ENCODE measurements around the gene ANKS3.

The ANKS3 gene

DNA sequence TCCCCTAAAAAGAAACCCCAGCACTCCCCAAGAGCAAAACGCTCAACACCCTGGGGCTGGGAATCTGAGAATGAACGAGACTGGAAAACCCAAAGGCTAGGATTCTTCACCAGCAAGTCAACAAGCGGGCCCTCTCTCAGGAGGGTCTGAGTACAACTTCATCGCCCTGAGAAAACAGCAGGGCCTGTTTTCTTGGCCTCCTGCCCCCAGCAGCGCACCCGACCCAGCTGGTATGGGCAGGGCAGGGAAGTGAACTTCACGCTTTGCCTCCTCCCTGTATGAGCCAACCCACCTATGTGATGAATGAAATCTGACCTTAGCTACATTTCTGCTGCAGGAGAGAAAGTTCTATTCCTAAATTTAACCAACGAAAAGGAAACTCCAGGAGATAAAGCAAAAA is 29.6 kb downstream of the ANKS3 start:
- H3K36me3 ChIP-seq (ENCODE audit: control insufficient read depth in 1 of 2, insufficient read depth in 2 of 2, low read length in 2 of 2) = peaks cover 14 to 70% of the 10 kb centered on the region in 2 donors
- no peaks in the 10 kb centered on the region for H3K9me3 ChIP-seq (ENCODE audit: control insufficient read depth in 1 of 2, low read length in 2 of 2)
- no peak overlapping the region for H3K27ac ChIP-seq (ENCODE audit: low read depth, low read length)
- no peak overlapping the region for H3K4me3 ChIP-seq (ENCODE audit: low read depth in 1 of 2, low read length in 2 of 2)
- H3K9ac ChIP-seq (ENCODE audit: low read depth in 1 of 2, low read length in 2 of 2) = no peak overlapping the region
- no peaks in the 10 kb centered on the region for H3K27me3 ChIP-seq (ENCODE audit: control insufficient read depth in 1 of 2, insufficient read depth in 2 of 2, low read length in 2 of 2)
- no peaks in the 10 kb centered on the region for H3K4me1 ChIP-seq (ENCODE audit: control insufficient read depth in 1 of 2, insufficient read depth in 2 of 2, low read length in 2 of 2)

DNA sequence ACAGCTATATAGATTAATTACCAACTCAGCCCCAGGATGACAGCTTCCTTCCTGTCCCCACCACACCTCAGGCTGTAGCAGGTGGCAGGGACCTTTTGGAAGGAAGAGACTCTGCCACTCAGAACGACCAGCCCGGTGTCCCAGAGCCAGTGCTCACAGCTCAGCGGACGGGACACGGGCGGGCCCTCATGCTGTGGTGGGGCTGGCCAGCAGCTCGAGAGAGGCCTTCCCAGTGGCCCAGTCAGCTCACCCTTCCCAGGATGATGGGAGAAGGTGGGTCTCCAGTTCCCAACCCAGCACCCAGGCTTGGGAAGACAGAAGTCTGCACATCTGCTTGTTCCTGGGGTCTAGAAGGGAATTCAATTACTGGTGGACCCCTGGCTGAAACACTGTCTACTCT is 30.2 kb downstream of the ANKS3 start:
- Histone ChIP-seq H3K9me3 (ENCODE audit: control insufficient read depth in 1 of 2, low read length in 2 of 2) (no peaks in the 10 kb centered on the region), H3K27ac (ENCODE audit: low read depth, low read length) (no peak overlapping the region), H3K9ac (ENCODE audit: low read depth in 1 of 2, low read length in 2 of 2) (no peak overlapping the region), H3K4me3 (ENCODE audit: low read depth in 1 of 2, low read length in 2 of 2) (no peak overlapping the region), H3K27me3 (ENCODE audit: control insufficient read depth in 1 of 2, insufficient read depth in 2 of 2, low read length in 2 of 2) (no peaks in the 10 kb centered on the region), H3K4me1 (ENCODE audit: control insufficient read depth in 1 of 2, insufficient read depth in 2 of 2, low read length in 2 of 2) (no peaks in the 10 kb centered on the region), H3K36me3 (ENCODE audit: control insufficient read depth in 1 of 2, insufficient read depth in 2 of 2, low read length in 2 of 2) (peaks cover 14 to 73% of the 10 kb centered on the region in 2 donors)

DNA sequence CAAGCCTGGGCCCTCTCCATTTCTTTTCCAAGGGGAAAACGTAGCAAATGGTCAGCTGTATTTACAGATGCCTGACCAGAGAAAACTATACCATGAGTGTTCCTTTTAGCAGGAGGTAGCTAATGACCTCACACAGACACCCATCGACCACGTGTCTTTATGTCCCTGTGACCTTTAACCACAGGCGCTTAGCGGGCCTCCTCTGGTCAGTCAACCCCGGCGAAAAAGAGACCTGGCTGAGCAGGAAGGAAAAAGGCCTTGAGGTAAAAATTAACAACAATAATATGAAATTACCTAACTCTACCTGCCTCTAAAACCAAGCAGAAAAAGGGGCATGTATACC is 31.6 kb downstream of the ANKS3 start:
- peaks cover 14 to 83% of the 10 kb centered on the region in 2 donors for H3K36me3 ChIP-seq (ENCODE audit: control insufficient read depth in 1 of 2, insufficient read depth in 2 of 2, low read length in 2 of 2)
- H3K27me3 ChIP-seq (ENCODE audit: control insufficient read depth in 1 of 2, insufficient read depth in 2 of 2, low read length in 2 of 2) = no peaks in the 10 kb centered on the region
- no peaks in the 10 kb centered on the region for H3K9me3 ChIP-seq (ENCODE audit: control insufficient read depth in 1 of 2, low read length in 2 of 2)
- no peak overlapping the region for H3K27ac ChIP-seq (ENCODE audit: low read depth, low read length)
- H3K4me3 ChIP-seq (ENCODE audit: low read depth in 1 of 2, low read length in 2 of 2) = no peak overlapping the region
- no peaks in the 10 kb centered on the region for H3K4me1 ChIP-seq (ENCODE audit: control insufficient read depth in 1 of 2, insufficient read depth in 2 of 2, low read length in 2 of 2)
- no peak overlapping the region for H3K9ac ChIP-seq (ENCODE audit: low read depth in 1 of 2, low read length in 2 of 2)

DNA sequence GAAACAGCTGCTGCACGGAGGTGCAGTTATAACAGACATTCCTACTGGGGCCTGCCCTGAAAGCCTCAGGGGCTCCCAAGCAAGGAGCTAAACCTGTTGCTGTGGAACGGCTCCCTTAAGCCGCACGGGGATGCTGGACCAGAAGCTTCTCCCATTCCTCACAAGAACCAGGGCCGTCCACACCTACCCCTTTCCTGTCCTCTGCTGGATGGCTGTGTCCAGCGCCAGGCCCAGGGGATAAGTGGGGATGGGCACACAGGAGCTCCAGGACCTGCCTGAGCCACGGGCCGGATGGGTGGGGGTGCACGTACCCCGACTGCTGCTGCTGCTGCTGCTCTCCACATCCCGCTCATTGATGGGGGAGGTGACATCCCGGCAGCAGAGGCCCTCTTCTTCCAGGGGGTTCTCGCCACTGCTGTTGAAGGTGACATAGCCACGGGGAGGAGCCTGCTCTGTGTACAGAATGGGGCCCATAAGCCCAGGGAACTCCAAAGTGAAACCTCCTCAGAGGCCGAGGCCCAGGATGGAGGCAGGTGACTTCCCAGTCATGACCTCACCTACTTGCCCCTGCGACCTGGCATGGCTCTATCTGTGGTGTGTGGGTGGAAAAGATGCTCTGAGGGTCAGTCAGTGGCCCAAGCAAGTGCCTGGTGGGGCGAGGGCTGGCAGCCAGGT is 32.1 kb downstream of the ANKS3 start:
- Histone ChIP-seq H3K9me3 (ENCODE audit: control insufficient read depth in 1 of 2, low read length in 2 of 2) (no peaks in the 10 kb centered on the region), H3K4me3 (ENCODE audit: low read depth in 1 of 2, low read length in 2 of 2) (no peak overlapping the region), H3K36me3 (ENCODE audit: control insufficient read depth in 1 of 2, insufficient read depth in 2 of 2, low read length in 2 of 2) (peaks cover 14 to 83% of the 10 kb centered on the region in 2 donors), H3K4me1 (ENCODE audit: control insufficient read depth in 1 of 2, insufficient read depth in 2 of 2, low read length in 2 of 2) (no peaks in the 10 kb centered on the region), H3K27me3 (ENCODE audit: control insufficient read depth in 1 of 2, insufficient read depth in 2 of 2, low read length in 2 of 2) (no peaks in the 10 kb centered on the region), H3K27ac (ENCODE audit: low read depth, low read length) (no peak overlapping the region), H3K9ac (ENCODE audit: low read depth in 1 of 2, low read length in 2 of 2) (no peak overlapping the region)

DNA sequence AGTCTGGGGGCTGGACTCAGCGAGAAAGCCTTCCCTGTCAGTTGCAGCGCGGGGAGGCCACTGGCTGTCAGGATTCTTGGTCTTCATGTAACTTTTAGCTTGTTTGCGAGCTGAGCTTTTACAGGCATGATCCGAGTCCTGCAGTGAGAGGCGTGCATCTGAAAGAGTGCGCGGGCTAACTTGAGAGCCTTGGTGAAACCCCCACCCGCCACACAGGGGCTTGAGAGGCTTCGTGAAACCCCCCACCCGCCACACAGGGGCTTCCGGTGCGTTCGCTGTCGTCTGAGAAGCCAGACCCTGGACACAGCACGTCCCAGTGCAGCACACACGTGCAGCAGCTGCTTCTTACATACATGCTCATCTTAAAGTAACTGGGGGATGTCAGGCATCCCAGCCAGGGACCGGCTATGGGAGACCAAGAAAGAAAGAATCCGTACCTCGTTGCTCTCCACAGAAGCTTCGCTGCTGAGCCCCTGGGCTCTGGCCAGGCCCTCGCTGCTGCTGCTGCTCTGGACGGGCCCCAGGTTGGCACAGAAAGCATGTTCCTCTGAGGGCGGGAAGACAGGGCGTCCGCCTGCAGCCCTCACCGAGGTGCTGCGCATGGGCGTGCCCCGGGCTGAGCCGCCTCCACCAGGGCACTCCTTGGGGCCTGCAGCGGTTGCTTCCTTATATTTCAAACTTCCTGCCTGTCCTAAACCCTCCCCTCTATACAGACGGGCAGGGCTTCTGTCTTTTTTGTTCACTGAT is 32.9 kb downstream of the ANKS3 start:
- no peak overlapping the region for H3K27ac ChIP-seq (ENCODE audit: low read depth, low read length)
- peaks cover 14 to 85% of the 10 kb centered on the region in 2 donors for H3K36me3 ChIP-seq (ENCODE audit: control insufficient read depth in 1 of 2, insufficient read depth in 2 of 2, low read length in 2 of 2)
- no peak overlapping the region for H3K4me3 ChIP-seq (ENCODE audit: low read depth in 1 of 2, low read length in 2 of 2)
- H3K27me3 ChIP-seq (ENCODE audit: control insufficient read depth in 1 of 2, insufficient read depth in 2 of 2, low read length in 2 of 2) = no peaks in the 10 kb centered on the region
- no peak overlapping the region for H3K9ac ChIP-seq (ENCODE audit: low read depth in 1 of 2, low read length in 2 of 2)
- no peaks in the 10 kb centered on the region for H3K4me1 ChIP-seq (ENCODE audit: control insufficient read depth in 1 of 2, insufficient read depth in 2 of 2, low read length in 2 of 2)
- H3K9me3 ChIP-seq (ENCODE audit: control insufficient read depth in 1 of 2, low read length in 2 of 2) = no peaks in the 10 kb centered on the region

DNA sequence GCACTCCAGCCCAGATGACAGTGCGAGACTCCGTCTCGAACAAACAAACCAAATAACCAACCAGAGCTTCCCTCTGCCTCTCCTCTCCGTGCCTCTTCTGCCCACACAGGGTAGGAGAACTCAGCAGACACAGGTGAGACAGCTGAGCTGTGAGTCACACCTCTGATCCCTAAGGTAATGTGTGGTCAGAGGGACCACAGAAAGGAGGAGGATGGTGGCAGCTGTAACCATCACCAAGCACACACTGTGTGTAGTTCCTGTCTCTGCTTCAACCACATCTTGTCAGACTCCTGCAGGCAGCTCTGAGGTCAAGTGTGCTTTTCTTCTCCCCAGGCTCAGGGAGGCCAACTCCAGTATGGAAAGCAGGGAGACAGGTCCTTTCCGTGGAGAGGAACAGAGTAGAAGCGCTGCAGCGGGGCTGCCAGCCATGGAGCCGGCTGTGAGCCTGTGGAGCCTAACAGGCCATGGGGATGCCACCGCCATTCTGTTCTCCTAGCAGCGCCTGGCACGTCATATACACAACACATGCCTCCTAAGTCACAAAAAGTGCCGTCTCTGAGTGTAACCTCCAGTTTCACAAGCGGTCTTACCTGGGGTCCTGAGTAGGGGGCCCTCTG is 33.6 kb downstream of the ANKS3 start:
- Histone ChIP-seq H3K27me3 (ENCODE audit: control insufficient read depth in 1 of 2, insufficient read depth in 2 of 2, low read length in 2 of 2) (no peaks in the 10 kb centered on the region), H3K4me1 (ENCODE audit: control insufficient read depth in 1 of 2, insufficient read depth in 2 of 2, low read length in 2 of 2) (peaks cover 0 to 5% of the 10 kb centered on the region in 2 donors), H3K36me3 (ENCODE audit: control insufficient read depth in 1 of 2, insufficient read depth in 2 of 2, low read length in 2 of 2) (peaks cover 21 to 92% of the 10 kb centered on the region in 2 donors)

DNA sequence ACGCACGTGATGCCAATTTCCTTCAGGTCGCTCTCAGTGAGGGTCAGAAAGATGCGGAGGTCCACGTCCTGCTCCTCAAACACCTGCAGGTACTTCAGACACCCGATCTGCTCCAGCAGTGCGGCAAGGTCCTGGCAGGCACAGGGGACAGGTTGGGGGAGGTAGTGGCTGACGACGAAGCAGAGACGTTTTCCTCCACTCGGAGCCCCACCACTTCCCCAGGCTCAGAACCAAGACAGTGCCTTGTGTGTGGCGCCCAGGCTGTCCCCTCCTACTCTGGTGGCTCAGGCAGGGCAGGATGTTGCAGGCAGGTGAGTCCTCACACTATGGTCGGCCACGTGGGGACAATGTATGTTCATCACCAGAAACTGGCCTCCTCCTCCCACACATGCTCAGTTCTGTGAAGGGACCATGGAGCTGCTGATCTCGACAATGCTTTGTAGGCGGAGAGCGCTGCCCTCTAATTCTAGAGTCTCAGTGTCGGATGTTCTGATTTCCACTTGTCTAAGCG is 35.0 kb downstream of the ANKS3 start:
- Histone ChIP-seq H3K4me1 (ENCODE audit: control insufficient read depth in 1 of 2, insufficient read depth in 2 of 2, low read length in 2 of 2) (peaks cover 6 to 16% of the 10 kb centered on the region in 2 donors), H3K4me3 (ENCODE audit: low read depth in 1 of 2, low read length in 2 of 2) (no peak overlapping the region), H3K36me3 (ENCODE audit: control insufficient read depth in 1 of 2, insufficient read depth in 2 of 2, low read length in 2 of 2) (peaks cover 25 to 86% of the 10 kb centered on the region in 2 donors), H3K9me3 (ENCODE audit: control insufficient read depth in 1 of 2, low read length in 2 of 2) (no peaks in the 10 kb centered on the region), H3K9ac (ENCODE audit: low read depth in 1 of 2, low read length in 2 of 2) (no peak overlapping the region), H3K27ac (ENCODE audit: low read depth, low read length) (no peak overlapping the region), H3K27me3 (ENCODE audit: control insufficient read depth in 1 of 2, insufficient read depth in 2 of 2, low read length in 2 of 2) (no peaks in the 10 kb centered on the region)

More for the DNA sequence above, 33.6 kb downstream of the ANKS3 start:
- no peaks in the 10 kb centered on the region for H3K9me3 ChIP-seq (ENCODE audit: control insufficient read depth in 1 of 2, low read length in 2 of 2)
- H3K9ac ChIP-seq (ENCODE audit: low read depth in 1 of 2, low read length in 2 of 2) = no peak overlapping the region
- H3K27ac ChIP-seq (ENCODE audit: low read depth, low read length) = no peak overlapping the region
- H3K4me3 ChIP-seq (ENCODE audit: low read depth in 1 of 2, low read length in 2 of 2) = no peak overlapping the region

DNA sequence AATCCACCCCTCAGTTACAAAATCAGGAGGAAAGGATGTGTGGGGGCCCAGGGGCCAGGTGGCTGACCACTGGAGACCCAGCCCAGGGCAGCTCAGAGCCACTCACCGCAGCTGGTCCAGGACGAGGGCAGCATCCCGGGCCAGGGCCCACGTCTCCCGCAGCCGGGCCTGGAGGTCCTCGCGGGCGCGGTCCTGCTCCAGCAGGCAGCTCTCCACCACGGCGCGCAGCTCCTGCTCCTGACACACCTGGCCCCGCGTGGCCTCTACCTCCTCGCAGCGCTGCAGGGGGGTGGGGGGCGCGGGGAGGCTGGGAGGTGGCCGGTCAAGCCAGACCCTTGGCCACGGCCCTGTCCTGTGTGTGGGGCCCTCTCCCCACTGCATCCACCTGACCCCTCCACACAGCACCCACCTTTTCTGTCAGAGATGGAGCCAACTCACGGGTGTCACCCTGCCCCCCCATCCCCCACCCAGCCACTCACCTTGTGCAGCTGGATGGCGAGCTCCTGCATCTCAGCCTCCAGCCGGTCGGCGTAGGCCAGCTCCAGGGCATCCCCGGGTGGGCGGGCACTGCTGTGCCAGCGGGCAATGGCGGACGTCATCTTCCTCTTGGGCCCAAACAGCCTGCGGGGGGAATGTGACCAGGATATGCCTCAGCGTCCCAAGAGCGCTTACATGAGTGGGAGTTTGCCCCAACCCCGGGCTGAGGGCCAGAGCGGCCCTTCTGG is 35.6 kb downstream of the ANKS3 start:
- peaks cover 25 to 80% of the 10 kb centered on the region in 2 donors for H3K36me3 ChIP-seq (ENCODE audit: control insufficient read depth in 1 of 2, insufficient read depth in 2 of 2, low read length in 2 of 2)
- H3K27me3 ChIP-seq (ENCODE audit: control insufficient read depth in 1 of 2, insufficient read depth in 2 of 2, low read length in 2 of 2) = no peaks in the 10 kb centered on the region
- H3K9me3 ChIP-seq (ENCODE audit: control insufficient read depth in 1 of 2, low read length in 2 of 2) = no peaks in the 10 kb centered on the region
- no peak overlapping the region for H3K4me3 ChIP-seq (ENCODE audit: low read depth in 1 of 2, low read length in 2 of 2)
- H3K9ac ChIP-seq (ENCODE audit: low read depth in 1 of 2, low read length in 2 of 2) = no peak overlapping the region
- H3K4me1 ChIP-seq (ENCODE audit: control insufficient read depth in 1 of 2, insufficient read depth in 2 of 2, low read length in 2 of 2) = peaks cover 6 to 16% of the 10 kb centered on the region in 2 donors
- H3K27ac ChIP-seq (ENCODE audit: low read depth, low read length) = no peak overlapping the region

DNA sequence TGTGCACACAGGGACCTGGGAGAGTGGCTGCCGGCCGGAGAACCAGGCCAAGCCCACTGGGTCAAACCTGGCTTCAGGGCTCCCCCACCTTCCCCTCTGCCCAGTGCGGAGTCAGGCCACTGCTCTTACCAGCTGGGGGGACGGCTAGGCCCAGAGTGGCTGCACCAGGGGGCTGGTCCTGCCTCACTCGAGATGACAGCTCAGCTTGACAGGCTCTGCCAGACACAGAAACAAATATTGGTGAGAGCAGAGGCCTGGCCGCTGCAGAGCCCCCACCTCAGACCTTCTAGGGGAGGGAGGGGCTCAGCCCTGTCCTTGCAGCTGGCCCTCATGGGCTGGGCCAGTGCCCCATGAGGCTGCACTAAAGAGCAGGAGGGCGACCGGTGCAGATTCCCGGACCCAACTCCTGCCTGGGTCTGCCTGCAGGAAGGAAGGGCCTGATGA is 36.2 kb downstream of the ANKS3 start:
- Histone ChIP-seq H3K27ac (ENCODE audit: low read depth, low read length) (no peak overlapping the region), H3K9ac (ENCODE audit: low read depth in 1 of 2, low read length in 2 of 2) (no peak overlapping the region), H3K27me3 (ENCODE audit: control insufficient read depth in 1 of 2, insufficient read depth in 2 of 2, low read length in 2 of 2) (no peaks in the 10 kb centered on the region), H3K4me1 (ENCODE audit: control insufficient read depth in 1 of 2, insufficient read depth in 2 of 2, low read length in 2 of 2) (peaks cover 8 to 20% of the 10 kb centered on the region in 2 donors), H3K4me3 (ENCODE audit: low read depth in 1 of 2, low read length in 2 of 2) (no peak overlapping the region), H3K9me3 (ENCODE audit: control insufficient read depth in 1 of 2, low read length in 2 of 2) (no peaks in the 10 kb centered on the region), H3K36me3 (ENCODE audit: control insufficient read depth in 1 of 2, insufficient read depth in 2 of 2, low read length in 2 of 2) (peaks cover 25 to 78% of the 10 kb centered on the region in 2 donors)

Measured in duodenal mucosa (tissue), 2 donors.